HepG2 (cell line): ENCODE results near the gene ACOT6. TPM values are rescaled to one million over a fixed set of nuclear protein-coding genes. Genes with fewer than 3 reads are reported as not detected.

ENCODE experiments used
- ATF3 ChIP-seq: sonication (generic); formaldehyde crosslinking; IDR thresholded peaks from 2 replicates; pipeline ENCODE4 v1.4.0; 2020; ENCODE audit warnings: missing genetic modification reagents
- ELF3 ChIP-seq: IDR thresholded peaks from 2 replicates; pipeline ENCODE4 v1.6.1; 2016; ENCODE audit warnings: missing genetic modification reagents, missing compliant biosample characterization
- MYPOP ChIP-seq: sonication (generic); formaldehyde crosslinking; IDR thresholded peaks from 2 replicates; pipeline ENCODE4 v1.8.1; 2023; ENCODE audit warnings: mild to moderate bottlenecking, moderate library complexity, missing genetic modification reagents
- POLR2AphosphoS5 ChIP-seq: IDR thresholded peaks from 2 replicates; pipeline ENCODE4 v1.6.1; 2012; ENCODE audit warnings: low read depth, low read length
- ZBTB10 ChIP-seq: sonication (generic); formaldehyde crosslinking; IDR thresholded peaks from 2 replicates; pipeline ENCODE4 v1.4.0; 2020; ENCODE audit warnings: missing genetic modification reagents, borderline replicate concordance
- ZBTB7A ChIP-seq: sonication (generic); formaldehyde crosslinking; IDR thresholded peaks from 2 replicates; pipeline ENCODE4 v1.8.0; 2022; ENCODE audit warnings: mild to moderate bottlenecking, missing genetic modification reagents
- ZFP36L1 ChIP-seq: sonication (generic); formaldehyde crosslinking; IDR thresholded peaks from 2 replicates; pipeline ENCODE4 v1.8.0; 2022; ENCODE audit warnings: mild to moderate bottlenecking, missing genetic modification reagents, moderate library complexity
- ZFY ChIP-seq: sonication (generic); formaldehyde crosslinking; IDR thresholded peaks from 2 replicates; pipeline ENCODE4 v1.4.0; 2020; ENCODE audit warnings: missing genetic modification reagents
- ZNF343 ChIP-seq: sonication (generic); formaldehyde crosslinking; IDR thresholded peaks from 2 replicates; pipeline ENCODE4 v1.4.0; 2020; ENCODE audit warnings: mild to moderate bottlenecking, missing genetic modification reagents
- ZNF414 ChIP-seq: sonication (generic); formaldehyde crosslinking; IDR thresholded peaks from 2 replicates; pipeline ENCODE4 v1.5.0; 2020; ENCODE audit warnings: missing genetic modification reagents
- ZNF619 ChIP-seq: sonication (generic); formaldehyde crosslinking; IDR thresholded peaks from 2 replicates; pipeline ENCODE4 v1.4.0; 2020; ENCODE audit warnings: mild to moderate bottlenecking, missing genetic modification reagents
- ZNF687 ChIP-seq: sonication (generic); formaldehyde crosslinking; IDR thresholded peaks from 2 replicates; pipeline ENCODE4 v1.5.1; 2020; ENCODE audit warnings: mild to moderate bottlenecking, missing genetic modification reagents, moderate library complexity
- ZNF773 ChIP-seq: sonication (generic); formaldehyde crosslinking; IDR thresholded peaks from 2 replicates; pipeline ENCODE4 v1.4.0; 2020; ENCODE audit warnings: missing genetic modification reagents, borderline replicate concordance
- ZNF891 ChIP-seq: sonication (generic); formaldehyde crosslinking; IDR thresholded peaks from 2 replicates; pipeline ENCODE4 v1.5.0; 2020; ENCODE audit warnings: mild to moderate bottlenecking, missing genetic modification reagents
- polyA plus RNA-seq, 8 experiments: library from polyadenylated mRNA; depleted of rRNA in 3 of 8; stranded (reverse) in 7 of 8; unstranded in 1 of 8; fragments of >200 nt; fragmentation: Illumina TruSeq in 4 of 8; extraction: Trizol in 4 of 8; gene quantifications; 2 replicates each; pipeline versions ENCODE4 v1.2.1 to v1.2.3, GENCODE V29; 2011 to 2016; ENCODE audit warnings: low read depth in 4 of 8, missing spikeins in 1 of 8, mixed read lengths in 1 of 8; ENCODE audit not compliant: insufficient read depth in 1 of 8
- total RNA-seq, 5 experiments: library from RNA; depleted of rRNA; stranded (reverse); fragments of >200 nt; fragmentation: Illumina TruSeq; extraction: Trizol; gene quantifications; 2 replicates each; pipeline ENCODE4 v1.2.3, GENCODE V29; 2016; ENCODE audit warnings: low read depth in 1 of 5

Gene ACOT6
- total and polyA plus RNA-seq, 2 of the 13 experiments (the other 11 are each of a cell fraction or from before 2014, with no cell fraction given), result 0.15 to 0.27 TPM

- TF ChIP-seq POLR2AphosphoS5, result peak; percentile 89
- TF ChIP-seq ATF3 (CRISPR knock-in tag), result peak; percentile 79
- TF ChIP-seq MYPOP, result peak; percentile 82; the same call in 1 of the 2 replicates
- 0 out of 2 replicates have a peak, but pooled peaks have one; percentile 35 for TF ChIP-seq ZBTB10
- 0 out of 2 replicates have a peak, but pooled peaks have one; percentile 36 for TF ChIP-seq ZFP36L1
- 0 out of 2 replicates have a peak, but pooled peaks have one; percentile 80 for TF ChIP-seq ZNF891 (CRISPR knock-in tag)
- TF ChIP-seq ZFY (CRISPR knock-in tag), result peak; percentile 96
- TF ChIP-seq ZNF343 (CRISPR knock-in tag), result peak; percentile 42; the same call in 1 of the 2 replicates
- peak; percentile 23; the same call in 1 of the 2 replicates for TF ChIP-seq ZNF773
- TF ChIP-seq ZNF687, result peak; percentile 95
- TF ChIP-seq ZBTB7A (CRISPR knock-in tag), result peak; percentile 32; the same call in 1 of the 2 replicates
- TF ChIP-seq ZNF619 (CRISPR knock-in tag), result 0 out of 2 replicates have a peak, but pooled peaks have one; percentile 33
- peak; percentile 79; the same call in 1 of the 2 replicates for TF ChIP-seq ZNF414
- TF ChIP-seq ELF3 (CRISPR knock-in tag), result peak; percentile 58; the same call in 1 of the 2 replicates
These were observed 42.9 kb upstream of the ACOT6 start, which contains the start of gene ACOT2 (continued) for GRCh38 chr14:73569185-73569958.
